HG03108 (cell line): ENCODE measurements around the gene KCNJ16.

ENCODE experiments used
- ATAC-seq: cut with Tn5 transposase; IDR thresholded peaks from one replicate; pipeline ENCODE4 v1.9.1; 2021; ENCODE audit warnings: moderate library complexity; ENCODE audit not compliant: unreplicated experiment

KCNJ16 gene

GRCh38 chr17:70095455-70095854 lies 20.4 kb downstream of the KCNJ16 start:
- no peak for ATAC-seq

- no peak for ATAC-seq
These were observed 21.8 kb downstream of the KCNJ16 start for GRCh38 chr17:70096861-70097260.

DNA sequence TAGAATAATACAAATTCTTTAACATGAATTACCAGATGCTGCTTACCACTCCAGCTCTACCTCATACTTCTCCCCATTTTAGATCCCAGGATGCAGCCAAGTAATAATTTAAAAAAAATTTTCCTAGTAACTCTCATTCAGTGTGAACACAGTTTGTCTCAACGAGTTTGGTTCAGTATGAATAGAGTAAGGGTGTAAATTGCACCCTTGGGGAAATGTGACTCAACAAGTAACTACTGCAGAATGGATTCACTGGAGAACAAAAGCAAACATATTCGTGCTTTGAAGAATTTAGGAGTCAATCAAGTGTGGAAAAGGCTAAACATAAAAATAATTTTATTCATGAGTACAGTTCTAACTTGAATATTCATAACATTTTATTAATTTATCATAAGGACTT lies 23.0 kb downstream of the KCNJ16 start:
- ATAC-seq: no peak

DNA sequence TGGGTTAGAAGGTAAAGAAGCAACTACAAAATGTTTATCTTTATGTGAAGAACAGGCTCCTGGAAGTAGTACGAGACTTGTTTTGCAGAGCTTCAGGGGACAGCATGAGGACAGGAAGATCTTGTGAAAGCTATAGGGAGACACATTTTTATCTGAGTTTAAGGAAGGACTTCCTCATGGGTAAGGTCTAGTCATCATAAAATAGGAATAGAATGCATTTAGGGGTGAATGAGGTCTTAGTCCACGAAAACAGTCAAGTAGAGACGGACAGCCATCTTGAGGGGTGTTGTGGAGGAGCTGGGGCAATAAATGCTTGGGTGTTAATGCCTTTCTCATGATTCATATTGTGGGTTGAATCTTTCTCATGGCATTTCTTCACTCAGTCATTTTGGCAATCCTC lies 24.3 kb downstream of the KCNJ16 start:
- ATAC-seq: no peak

- ATAC-seq: no peak
These were observed 24.9 kb downstream of the KCNJ16 start for GRCh38 chr17:70099884-70100283.

- no peak for ATAC-seq
These were observed 26.0 kb downstream of the KCNJ16 start for GRCh38 chr17:70100983-70101382.

DNA sequence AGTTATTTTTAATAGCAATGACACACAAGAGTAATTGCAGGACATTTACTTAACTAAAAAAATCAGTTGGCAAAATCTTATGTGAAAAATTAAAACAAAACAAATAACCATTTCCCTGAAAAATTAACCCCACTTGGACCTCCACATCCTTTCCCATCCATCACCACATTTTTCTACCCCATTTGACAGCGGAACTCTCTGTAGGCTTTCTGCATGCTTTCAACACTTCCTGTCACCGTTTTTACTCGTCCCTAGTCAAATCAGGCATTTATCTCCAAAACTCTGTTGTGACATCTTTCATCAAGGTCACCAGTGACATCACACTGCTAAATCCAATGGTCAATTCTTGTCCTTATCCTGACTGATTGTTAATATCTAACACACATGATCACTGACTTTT lies 27.5 kb downstream of the KCNJ16 start:
- ATAC-seq: no peak

DNA sequence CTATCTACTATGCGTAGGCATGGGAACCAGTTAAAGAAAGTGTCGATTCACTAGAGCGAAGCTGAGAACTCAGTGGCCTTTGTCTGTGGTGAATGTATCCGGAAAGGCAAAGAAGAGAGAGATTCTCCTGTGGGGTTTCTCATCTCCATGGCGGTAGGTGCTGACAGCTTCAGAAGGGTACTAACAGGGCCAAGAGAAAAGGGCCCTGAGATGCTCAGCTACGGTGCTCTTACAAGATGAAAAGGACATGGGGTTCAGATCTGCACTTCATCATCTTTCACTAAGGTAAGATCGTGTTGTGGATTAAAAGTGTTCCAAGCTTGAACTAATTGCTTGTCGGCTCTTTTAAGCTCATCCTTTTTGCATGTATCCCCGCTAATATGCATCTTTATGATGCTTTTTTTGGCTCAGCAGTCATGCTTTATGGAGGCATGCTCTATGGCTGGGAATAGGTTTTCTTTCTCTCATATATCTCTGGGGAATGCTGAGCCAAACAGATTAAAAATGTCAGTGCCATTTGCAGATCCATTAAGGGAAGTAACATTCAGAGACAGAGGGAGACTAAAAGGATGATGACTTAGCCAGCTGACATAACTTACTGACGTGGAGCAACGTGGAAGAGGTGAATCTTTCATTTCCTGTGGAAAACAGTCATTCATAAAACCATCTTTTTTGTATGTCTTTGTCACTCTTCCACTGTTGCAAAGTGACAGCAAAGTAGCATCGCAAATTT lies 29.9 kb downstream of the KCNJ16 start:
- no peak for ATAC-seq

- no peak for ATAC-seq
These were observed 30.6 kb downstream of the KCNJ16 start for GRCh38 chr17:70105641-70106040.

DNA sequence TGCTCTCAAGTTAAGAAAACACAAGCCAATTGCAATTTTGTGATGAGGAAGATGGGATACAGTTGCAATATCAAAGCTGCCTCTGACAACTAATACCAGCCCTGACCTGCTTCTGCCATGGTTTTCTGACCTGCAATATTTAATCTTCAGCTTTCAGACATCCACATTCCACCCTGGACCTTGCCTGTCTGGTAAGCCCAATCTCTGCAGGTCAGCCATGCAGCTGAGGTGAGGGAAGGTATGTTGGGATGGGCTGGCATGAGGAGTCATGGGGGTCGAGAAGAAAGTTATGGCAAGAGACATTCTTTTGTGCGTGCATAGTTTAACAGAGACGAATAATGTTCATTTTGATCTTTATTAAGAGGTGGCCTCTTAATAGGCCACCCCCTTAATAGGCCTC lies 31.5 kb downstream of the KCNJ16 start:
- ATAC-seq: no peak

DNA sequence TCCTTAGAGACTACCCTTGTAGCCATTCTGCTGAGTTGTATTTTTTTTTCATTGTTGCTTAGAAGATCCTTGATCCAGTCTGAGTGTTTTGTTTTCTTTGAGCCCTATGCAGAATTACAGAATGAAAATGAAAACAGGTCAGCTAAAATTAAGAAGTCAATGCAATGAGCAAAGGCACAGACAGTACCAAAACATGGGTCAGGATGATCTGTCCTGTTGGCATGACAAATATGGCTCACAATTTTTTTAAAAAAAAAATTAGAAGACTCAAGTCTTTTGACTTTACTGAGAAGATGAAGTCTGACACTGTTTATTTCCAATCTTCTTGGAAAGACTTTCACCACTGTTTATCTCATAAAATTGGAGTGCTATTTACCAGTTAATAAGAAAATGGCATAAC lies 32.4 kb downstream of the KCNJ16 start:
- ATAC-seq: no peak

DNA sequence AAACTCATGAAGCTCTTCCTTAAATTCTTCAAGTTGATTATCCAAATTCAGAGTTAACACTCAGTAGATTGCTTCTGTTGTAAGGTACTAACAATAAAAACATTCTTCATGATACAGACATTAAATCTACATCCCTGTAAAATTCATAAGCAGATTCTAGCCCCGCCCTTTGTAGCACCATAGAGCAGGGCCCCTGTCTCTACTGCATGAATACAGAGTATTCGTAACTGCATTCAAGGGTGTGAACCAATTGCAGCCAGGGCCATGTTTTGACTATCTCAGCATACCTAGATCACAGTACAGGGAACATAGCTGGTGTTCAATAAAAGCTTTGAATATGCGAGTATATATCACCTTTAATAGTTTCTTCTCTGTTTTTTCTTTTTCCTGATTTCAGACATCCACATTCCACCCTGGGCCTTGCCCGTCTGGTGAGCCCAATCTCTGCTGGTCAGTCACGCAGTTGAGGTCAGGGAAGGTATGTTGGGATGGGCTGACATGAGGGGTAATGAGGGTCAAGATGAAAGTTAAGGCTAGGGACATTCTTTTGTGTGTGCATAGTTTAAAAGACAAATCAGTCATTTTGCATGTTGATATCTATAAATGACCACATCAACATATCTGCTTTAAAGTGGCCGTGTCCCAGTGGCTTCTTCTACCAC lies 33.0 kb downstream of the KCNJ16 start:
- no peak for ATAC-seq

DNA sequence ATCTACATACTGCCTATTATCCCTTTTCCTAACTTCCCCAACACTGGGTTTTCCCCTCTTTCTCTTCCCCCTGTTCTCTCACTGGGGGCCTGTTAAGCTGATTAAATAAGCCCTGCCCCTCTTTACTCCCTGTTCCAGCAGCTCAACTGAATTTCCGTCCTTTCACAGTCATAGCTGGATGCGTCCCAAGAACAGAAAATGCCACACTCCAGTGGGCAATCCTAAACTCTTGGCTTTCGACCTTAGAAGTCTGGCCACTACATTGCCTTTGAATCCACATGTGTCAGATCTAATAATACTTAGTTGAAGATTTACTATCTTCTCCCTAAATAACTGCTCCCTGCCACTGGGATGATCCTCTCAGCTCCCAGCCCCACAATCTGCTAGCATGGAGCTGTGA lies 34.5 kb downstream of the KCNJ16 start:
- ATAC-seq: no peak

DNA sequence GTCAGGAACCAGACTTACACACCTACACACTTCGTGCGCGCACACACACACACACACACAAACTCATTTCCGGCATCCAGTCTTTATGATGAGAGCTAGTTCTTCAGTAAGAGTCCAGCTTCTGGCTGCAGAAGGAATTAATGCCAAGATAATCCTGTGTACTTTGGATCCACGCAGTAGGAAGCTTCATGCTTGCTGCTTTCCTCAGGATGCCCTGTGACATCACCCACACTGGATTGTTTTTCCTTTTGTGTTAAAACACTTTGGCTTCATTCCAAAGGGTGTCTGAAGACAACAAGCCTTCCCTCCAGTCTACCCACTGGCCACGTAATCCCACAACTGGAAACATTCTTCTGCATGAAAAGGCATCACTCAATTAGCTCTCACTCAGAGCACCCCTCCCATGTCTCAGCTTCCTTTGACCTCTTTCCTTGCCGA lies 35.4 kb downstream of the KCNJ16 start:
- no peak for ATAC-seq

GRCh38 chr17:70111201-70111600 lies 36.2 kb downstream of the KCNJ16 start:
- no peak for ATAC-seq

DNA sequence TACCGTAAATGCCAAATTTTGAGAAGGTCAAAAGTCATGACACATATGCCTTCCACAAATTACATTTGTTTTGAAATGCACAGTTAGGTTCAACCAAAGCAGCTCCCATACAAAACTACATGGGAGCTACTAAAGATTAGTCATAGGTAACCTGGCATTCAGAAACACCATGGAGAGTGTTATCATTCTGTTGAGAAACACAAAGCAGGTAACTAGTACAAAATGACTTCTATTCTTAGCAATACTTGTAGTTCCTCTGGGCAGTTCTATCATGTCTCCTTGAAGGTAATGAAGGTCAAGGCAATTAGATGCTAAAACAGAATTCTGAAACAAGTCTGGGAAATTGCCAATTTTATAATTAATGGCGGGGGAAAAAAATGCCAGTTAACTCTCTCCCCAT lies 39.4 kb downstream of the KCNJ16 start:
- no peak for ATAC-seq

GRCh38 chr17:70115126-70115525 lies 40.1 kb downstream of the KCNJ16 start:
- ATAC-seq: no peak

GRCh38 chr17:70116919-70117318 lies 41.9 kb downstream of the KCNJ16 start:
- no peak for ATAC-seq

DNA sequence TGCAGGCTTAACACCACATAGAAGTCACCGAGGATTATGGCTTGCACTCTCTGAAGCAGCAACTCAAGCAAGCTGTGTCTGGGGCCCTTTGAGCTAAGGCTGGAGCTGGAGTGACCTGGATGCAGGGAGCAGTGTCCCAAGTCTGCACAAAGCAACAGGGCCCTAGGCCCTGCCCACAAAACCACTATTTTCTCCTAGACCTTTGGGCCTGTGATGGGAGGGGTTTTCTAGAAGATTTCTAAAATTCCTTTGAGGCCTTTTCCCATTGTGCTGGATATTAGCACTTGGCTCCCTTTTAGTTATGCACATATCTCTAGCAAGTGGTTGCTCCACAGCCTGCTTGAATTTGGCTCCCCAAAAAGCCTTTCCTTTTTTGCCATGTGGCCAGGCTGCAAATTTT lies 44.5 kb downstream of the KCNJ16 start:
- ATAC-seq: no peak

DNA sequence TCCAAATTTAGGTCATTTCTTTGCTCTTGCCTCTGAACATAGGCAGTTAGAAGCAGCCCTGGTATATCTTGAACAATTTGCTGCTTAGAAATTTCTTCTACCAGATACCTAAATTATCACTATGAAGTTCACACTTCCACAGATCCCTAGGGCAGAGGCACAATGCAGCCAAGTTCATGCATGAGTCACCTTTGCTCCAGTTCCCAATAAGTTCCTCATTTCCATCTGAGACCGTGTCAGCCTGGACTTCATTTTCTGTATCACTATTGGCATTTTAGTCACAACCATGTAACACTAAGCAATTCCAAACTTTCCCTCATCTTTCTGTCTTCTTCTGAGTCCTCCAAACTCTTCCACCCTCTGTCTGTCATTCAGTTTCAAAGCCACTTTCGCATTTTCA lies 45.0 kb downstream of the KCNJ16 start:
- no peak for ATAC-seq

- no peak for ATAC-seq
These were observed 45.4 kb downstream of the KCNJ16 start for GRCh38 chr17:70120425-70120824.

- no peak for ATAC-seq
These were observed 46.1 kb downstream of the KCNJ16 start for GRCh38 chr17:70121126-70121525.

GRCh38 chr17:70123193-70123592 lies 48.2 kb downstream of the KCNJ16 start:
- ATAC-seq: no peak
